GM18507 (cell line): Measurements from ENCODE around the gene CST7.
"Not testable (repeated sequence)": the region's sequence is repeated elsewhere in the genome, so short reads cannot be mapped to it uniquely, and the experiment has no call there.

Source experiments
- DNase-seq: peaks from one replicate; pipeline ENCODE4 v3.0.0; 2011; ENCODE audit warnings: low read depth; ENCODE audit not compliant: insufficient read length; ENCODE audit errors: extremely low spot score
- FAIRE-seq: peaks from 2 replicates; lab custom pipeline; 2011; peaks lifted over from hg19 to GRCh38; lab: Jason Lieb, UNC

The CST7 gene

DNA sequence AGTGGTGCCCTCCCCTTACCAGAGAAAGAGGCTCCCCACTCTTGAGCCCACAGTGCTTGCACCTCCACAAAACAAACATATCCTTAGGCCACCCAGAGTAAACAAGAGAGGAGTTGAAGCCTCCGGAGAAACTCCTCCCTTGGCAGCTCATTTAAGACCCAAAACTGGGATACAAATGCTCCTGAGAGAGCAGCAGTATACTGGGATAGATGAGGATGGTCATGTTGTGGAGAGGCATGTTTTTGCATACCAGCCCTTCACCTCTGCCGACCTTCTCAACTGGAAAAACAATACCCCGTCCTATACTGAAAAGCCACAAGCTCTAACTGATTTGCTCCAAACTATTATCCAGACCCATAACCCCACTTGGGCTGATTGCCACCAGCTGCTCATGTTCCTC lies 28.4 kb upstream of the CST7 start:
- not testable (repeated sequence) for FAIRE-seq, DNase-seq

DNA sequence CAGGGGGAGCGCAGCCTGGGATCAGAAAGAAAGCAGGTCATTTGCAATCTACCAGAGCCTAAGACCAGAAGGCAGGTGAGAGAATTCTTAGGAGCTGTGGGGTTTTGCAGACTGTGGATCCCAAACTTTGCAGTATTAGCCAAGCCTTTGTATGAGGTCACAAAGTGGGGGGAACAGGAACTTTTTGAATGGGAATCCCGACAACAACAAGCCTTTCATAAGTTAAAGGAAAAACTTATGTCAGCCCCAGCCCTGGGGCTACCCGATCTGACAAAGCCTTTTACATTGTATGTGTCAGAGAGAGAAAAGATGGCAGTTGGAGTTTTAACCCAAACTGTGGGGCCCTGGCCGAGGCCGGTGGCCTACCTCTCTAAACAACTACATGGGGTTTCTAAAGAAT lies 19.8 kb upstream of the CST7 start:
- not testable (repeated sequence) for FAIRE-seq, DNase-seq

DNA sequence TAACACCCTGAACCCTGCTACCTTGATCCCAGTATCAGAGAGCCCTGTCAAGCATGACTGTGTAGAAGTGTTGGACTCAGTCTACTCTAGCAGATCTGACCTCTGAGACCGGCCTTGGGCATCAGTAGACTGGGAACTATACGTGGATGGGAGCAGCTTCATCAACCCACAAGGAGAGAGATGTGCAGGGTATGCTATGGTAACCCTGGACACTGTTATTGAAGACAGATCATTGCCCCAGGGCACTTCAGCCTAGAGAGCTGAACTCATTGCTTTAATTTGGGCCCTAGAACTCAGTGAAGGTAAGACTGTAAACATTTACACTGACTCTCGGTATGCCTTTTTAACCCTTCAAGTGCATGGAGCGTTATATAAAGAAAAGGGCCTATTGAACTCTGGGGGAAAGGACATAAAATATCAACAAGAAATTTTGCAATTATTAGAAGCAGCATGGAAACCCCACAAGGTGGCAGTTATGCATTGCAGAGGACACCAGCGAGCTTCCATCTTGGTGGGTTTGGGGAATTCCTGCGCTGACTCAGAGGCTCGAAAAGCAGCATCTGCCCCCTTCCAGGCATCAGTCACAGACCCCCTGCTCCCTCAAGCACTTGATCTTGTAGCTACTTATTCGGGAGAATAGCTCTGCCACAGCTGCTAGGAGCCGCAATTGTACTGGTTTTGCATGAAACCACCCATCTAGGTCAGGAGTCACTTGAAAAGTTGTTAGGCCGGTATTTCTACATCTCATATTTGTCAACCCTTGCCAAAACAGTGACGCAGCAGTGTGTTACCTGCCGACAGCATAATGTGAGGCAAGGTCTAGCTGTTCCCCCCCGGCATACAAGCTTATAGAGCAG lies 19.0 kb upstream of the CST7 start:
- FAIRE-seq, DNase-seq: not testable (repeated sequence)

DNA sequence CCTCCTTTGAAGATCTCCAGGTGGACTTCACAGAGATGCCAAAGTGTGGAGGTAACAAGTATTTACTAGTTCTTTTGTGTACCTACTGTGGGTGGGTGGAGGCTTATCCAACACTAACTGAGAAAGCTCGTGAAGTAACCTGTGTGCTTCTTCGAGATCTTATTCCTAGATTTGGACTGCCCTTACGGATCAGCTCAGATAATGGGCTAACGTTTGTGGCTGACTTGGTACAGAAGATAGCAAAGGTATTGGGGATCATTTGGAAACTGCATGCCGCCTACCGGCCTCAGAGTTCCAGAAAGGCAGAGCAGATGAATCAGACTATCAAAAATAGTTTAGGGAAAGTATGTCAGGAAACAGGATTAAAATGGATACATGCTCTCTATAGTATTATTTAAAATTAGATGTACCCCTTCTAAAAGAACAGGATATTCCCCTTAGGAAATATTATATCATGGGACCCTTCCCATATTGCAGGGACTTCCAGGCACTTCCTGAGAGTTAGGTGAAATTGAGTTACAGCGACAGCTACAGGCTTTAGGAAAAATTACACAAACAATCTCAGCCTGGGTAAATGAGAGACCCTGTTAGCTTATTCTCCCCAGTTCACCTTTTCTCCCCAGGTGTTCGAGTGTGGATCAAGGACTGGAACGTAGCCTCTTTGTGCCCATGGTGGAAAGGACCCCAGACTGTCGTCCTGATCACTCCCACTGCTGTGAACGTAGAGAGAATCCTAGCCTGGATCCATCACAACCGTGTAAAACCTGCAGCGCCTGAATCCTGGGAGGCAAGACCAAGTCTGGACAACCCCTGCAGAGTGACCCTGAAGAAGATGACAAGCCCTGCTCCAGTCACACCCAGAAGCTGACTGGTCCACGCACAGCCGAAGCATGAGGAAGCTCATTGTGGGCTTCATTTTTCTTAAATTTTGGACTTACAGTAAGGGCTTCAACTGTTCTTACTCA lies 18.1 kb upstream of the CST7 start:
- FAIRE-seq, result peak; percentile 9
- not testable (repeated sequence) for DNase-seq

DNA sequence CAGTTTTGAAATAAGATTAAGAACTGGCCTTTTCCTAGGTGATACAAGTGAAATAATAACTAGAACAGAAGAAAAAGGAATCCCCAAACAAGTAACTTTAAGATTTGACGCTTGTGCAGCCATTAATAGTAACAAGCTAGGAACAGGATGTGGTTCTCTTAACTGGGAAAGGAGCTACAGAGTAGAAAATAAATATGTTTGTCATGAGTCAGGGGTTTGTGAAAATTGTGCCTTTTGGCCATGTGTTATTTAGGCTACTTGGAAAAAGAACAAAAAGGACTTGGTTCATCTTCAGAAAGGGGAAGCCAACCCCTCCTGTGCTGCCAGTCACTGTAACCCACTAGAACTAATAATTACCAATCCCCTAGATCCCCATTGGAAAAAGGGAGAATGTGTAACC lies 17.2 kb upstream of the CST7 start:
- not testable (repeated sequence) for FAIRE-seq, DNase-seq

DNA sequence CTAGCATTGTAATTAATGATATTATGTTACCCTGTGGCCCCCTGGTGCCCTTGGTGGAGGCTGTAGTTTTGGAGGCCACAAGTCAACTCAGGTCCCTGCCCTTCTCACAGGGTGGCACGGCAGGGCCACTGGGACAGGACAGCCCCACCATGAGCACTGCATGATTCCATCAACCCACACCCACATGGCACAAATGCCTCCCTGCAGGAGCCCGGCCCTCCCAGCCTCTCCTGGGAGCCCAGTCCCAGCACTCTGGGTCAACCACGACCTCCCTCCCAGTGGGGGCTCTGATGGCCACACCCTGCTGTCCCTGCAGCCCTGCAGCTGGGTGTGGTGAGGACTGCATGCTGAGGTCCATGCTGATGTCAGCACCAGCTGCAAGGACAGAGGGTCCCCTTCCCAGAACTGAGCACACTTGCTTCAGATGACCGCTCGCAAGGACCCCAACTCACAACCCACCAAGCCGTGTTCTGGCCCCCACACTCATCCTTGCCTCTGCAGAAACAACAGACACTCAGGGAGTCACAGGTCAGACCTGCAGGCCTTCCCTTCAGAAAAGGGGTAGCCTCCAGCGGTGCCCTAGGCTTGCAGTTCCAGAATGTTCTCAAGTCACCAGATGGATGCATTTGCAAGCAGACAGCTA lies 15.7 kb upstream of the CST7 start:
- FAIRE-seq, result no peak

DNA sequence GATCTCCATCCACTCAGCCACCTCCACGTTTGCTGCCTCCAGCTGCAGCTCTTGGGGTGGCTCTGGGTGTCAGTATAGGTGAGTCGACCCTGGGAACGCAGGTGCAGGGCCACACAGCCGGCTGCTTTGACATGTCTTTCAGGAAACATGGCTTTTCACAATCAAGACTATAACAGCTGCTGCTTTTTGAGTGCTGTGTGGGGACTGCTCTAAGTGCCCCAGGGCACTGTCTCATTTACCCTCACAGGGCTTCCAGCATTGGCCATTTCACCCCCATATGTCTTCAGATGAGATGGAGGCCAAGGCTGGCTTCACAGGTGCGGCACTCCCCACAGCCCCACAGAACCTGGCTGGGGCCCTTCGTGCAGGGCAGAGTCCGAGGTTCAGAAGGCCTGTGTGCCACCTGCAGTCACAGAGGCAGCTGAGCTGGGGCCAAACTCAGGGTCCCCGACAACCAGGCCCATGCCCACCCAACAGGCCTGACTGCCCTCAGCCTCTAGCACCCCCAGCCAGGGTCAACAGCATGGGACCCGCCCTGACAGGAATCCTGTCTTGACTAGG lies 14.9 kb upstream of the CST7 start:
- FAIRE-seq (no peak), DNase-seq (no peak)

More for the DNA sequence above, 15.7 kb upstream of the CST7 start:
- DNase-seq, result no peak

DNA sequence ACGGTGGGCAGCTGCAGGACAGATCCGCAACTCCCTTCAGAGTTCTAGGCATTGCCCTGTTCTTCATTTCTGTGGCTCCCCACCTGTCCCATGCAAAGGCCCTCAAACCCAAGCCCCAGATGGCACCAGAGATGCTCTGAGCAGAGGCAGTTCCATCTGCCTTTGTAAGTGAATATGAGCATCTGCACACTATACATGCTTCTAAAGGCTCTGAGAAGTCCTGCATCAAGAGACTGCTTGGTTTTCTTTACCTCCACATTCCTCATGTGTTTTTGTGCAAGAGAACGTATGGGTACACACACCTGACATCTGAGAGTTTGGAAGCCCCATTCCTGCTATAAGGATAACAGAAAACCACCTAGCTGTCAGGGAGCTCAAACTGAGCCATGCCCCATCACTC lies 14.4 kb upstream of the CST7 start:
- no peak for FAIRE-seq
- DNase-seq, result no peak

DNA sequence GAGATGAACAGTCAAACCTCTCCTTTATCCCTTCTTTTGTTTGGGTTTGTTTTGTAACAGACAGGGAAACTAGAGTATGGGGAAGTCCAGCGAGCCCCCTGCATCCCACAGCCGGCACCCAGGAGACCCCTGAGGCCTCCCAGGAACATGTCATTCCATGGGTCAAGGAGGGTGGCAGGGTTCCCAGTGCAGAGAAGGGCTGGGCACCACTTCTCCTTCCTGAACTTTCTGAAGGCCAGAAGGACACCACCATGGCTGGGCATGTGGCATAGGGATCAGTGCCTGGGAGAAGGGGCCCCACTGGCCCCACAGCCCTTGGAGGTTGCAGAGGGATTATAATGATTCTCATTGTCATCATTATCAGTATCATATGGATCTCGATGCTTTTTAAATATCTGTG lies 13.9 kb upstream of the CST7 start:
- no peak for FAIRE-seq
- DNase-seq, result no peak

DNA sequence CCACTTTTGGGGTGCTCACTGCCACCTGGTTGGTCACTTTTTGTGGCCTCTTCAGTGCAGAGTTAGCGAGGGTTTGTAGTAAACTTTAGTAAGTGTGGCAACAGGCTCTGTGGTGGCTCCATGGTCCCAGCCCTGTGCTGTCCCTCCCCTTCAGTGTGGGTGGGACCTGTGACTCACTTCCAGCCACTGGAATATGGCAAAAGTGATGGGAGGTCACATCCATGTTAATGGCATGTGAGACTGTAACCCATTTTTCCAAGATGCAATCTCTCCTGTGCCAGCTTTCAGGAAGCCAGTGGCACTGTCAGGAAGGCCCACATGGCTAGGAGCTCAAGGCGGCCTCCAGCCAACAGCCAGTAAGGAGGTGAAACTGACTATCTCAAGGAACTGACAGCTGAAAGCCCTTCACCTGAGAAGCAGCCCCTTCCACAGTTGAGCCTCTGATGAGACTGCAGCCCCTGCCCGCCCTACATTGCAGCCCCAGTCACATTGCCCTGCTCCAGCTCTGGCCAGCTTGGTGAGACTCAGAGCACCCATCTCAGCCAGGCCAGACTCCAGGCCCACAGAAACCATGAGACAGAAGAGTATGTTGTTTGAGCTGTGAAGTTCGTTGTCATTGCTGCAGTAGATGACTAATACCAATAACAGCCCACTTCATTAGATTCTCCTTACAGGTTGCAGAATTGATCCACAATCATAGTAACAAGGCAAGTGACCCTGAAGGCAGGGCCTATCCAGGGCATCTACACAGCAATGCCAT lies 13.1 kb upstream of the CST7 start:
- no peak for FAIRE-seq
- DNase-seq, result no peak

DNA sequence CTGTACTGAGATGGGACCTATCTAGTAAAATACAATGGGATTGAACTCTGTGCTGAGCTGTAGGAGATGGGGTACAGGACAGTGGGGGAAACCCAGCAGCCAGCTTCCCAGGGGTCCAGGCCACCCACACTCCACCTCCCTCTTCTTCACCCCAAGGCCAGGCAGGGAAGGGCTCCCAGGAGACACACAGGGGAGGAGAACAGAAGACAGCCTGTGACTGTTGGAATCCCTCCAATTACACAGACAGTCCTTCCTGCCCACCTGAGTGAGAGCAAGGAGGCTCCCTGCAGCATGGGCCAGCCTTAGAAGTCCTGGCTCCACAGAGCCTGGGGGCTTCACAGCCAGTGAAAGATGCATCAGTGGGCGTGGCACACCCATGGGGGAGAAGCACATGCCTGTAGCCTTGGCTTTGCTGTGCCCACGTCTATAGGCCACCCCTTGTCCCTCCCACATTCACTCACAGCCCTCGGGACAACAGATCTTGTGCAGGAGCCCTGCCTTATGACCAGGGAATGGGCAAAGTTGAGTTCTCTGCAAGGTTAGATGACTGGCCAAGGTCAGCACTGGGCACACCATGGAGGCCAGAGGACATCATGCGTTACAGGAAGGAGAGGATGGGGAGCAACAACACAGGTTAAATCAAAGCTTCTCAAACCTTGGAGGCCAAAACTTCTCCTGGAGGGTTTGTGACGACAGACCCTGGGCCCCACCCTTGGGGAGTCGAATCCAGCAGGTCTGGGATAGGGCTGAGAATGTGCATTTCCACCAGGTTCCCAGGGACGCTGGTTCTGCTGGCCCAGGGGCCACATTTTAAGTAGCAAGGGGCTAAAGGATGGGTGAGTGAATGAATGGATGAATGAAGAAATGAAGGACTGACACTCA lies 12.3 kb upstream of the CST7 start:
- DNase-seq (no peak), FAIRE-seq (no peak)

DNA sequence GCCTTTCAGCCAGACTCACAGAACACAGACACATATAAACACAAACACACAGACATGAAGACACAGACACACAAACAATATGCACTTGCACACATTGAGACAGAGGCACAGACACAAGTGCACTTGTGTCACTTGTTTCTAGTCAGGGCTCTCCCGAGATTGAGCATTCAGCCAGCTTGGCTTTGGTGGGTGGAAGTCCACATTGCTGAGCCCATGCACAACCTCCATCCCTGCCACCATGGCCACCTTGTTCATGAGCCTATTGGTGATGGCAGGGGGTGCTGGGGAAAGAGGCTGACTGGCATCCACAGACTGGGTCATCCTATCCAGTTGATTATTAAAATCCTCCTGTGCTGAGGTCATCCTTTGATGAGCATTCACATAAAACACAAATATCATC lies 11.5 kb upstream of the CST7 start:
- no peak for DNase-seq
- no peak for FAIRE-seq

DNA sequence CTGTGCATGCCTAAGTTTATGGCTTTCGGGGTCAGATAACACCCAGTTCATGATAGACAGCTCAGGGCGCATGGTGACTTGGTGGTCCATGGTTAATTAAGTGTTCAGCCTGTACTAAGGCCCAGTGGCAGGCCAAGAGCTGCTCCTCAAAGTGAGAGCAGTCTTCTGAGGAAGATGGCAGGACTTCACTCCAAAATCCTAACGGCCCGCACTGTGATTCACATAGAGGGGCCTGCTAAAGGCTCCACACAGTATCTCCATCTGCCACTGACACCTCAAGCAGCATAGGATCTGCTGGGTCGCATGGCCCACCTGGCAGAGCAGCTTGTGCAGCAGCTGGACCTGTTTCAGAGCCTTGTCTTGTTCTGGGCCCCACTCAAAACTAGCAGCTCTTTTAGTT lies 10.6 kb upstream of the CST7 start:
- DNase-seq (no peak), FAIRE-seq (no peak)

DNA sequence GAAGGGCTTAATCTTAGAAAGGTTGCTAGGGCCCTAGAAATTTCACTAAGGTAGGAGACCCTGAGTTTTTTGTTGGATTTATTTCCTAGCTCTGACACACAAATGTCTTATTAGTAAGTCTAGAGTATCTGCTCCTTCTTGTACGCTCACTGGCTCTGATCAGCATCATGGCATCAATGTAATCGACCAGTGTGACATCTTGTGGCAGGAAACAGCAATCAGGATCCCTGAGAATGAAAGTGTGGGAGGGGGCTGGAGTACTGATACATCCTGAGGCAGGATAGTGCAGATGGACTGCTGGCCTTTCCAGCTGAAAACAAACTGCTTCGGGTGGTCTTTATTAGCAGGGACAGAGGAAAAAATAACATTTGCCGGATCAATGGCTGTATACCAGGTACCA lies 10.0 kb upstream of the CST7 start:
- FAIRE-seq (no peak), DNase-seq (no peak)

DNA sequence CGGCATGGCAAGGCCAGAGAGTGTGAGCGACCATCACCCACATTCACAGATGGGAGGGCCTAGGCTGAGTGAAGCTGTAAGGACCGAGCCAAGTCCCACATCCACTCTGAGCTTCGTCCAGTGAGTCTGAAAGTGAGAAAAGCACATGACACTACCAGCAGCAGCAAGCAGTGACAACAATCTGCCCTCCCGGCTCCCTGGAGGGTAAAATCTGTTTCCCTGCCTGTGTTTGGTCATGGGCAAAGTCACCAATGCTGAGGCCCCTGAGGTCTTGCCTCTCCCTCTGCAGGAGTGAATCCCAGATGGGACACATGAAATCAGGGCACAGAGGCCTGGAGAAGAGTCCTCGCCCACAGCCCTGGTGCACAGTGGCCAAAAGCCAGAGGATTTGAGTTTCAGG lies 6.4 kb upstream of the CST7 start:
- DNase-seq (no peak), FAIRE-seq (no peak)

DNA sequence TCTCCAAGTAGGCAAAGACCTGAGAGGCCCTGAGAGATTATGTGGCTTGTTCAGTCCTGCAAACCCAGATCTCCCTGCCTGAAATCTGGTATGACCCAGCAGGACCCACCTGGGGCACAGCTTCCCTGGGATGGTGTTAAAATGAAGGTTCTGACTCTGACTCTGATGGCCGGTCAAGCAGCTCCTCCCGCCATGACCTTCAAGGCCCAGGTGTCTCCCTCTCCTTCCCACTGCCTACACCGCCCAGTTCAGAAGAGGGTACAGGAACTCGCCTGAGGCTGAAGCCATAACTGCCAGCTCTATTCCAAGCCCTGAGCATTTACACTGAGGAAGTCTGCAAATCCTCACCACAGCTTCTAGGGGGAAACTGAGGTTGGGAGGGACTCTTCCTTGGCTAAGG lies 5.9 kb upstream of the CST7 start:
- FAIRE-seq (no peak), DNase-seq (no peak)

DNA sequence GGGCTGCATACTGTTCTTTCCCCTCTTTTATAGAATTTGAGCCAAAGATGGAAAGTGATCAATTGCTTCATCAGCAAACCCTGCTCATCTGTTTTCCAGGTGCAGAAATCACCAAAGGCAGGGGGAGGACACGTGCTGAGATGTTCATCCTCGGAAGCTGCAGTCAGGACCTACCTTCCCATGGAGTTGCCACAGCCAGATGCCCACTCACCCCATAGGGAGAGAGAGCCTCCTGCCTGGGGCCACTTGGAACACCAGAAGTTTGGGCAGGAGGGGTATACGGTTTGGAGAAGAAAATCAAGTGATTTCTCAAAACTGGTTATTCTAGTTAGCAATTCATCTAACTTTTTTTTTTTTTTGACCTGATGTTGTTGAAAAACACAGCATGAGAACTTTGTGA lies 5.3 kb upstream of the CST7 start:
- FAIRE-seq, result no peak

DNA sequence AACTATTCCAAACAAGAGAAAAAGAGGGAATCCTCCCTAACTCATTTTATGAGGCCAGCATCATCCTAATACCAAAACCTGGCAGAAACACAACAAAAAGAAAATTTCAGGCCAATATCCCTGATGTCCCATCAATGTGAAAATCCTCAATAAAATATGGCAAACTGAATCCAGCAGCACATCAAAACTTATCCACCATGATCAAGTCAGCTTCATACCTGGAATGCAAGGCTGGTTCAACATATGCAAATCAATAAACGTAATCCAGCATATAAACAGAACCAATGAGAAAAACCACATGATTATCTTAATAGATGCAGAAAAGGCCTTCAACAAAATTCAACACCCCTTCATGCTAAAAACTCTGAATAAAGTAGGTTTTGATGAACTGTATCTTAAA lies 2.7 kb upstream of the CST7 start:
- not testable (repeated sequence) for FAIRE-seq, DNase-seq

More for the DNA sequence above, 5.3 kb upstream of the CST7 start:
- no peak for DNase-seq
